ENCODE data around the gene PRSS50. TPM values are rescaled to one million over a fixed set of nuclear protein-coding genes. Genes with fewer than 3 reads are reported as not detected.
A peak's percentile ranks its signal among the peaks of the same experiment; 100 is the strongest.

The PRSS50 gene
- total RNA-seq, 4 donors from 2014 or later, result not detected

- no peak overlapping the region for H3K27ac ChIP-seq
- H3K4me3 ChIP-seq, result no peak overlapping the region
- in situ Hi-C loops (cut with MboI; ENCODE audit: low sequenced_read_pairs in 4 of 4) (no loop called here), intact Hi-C loops (cut with DNase I; ENCODE audit: low total_unique reads) (no loop called here)
- H3K9me3 ChIP-seq, result no peaks in the 10 kb centered on the region
- H3K27me3 ChIP-seq, result no peaks in the 10 kb centered on the region
- peaks cover 0 to 6% of the 10 kb centered on the region in 2 donors for H3K36me3 ChIP-seq
- H3K4me1 ChIP-seq, result peaks cover 0 to 19% of the 10 kb centered on the region in 2 donors
- ATAC-seq (no peak), DNase-seq (peak; percentile 0 to 7)
- no peak for TF ChIP-seq POLR2A (IDR thresholded peaks at IDR 0.05)
- TF ChIP-seq CTCF (IDR thresholded peaks at IDR 0.05 in 4 of 5, conservative IDR thresholded peaks at IDR 0.05 in 1 of 5), result no peak
Observed at GRCh38 chr3:46667657-46668056, 50.0 kb downstream of the PRSS50 start.

GRCh38 chr3:46667061-46667621, 50.5 kb downstream of the PRSS50 start:
- intact Hi-C loops (cut with DNase I; ENCODE audit: low total_unique reads), result no loop called here
- Histone ChIP-seq H3K36me3 (peaks cover 0 to 6% of the 10 kb centered on the region in 2 donors), H3K4me3 (no peak overlapping the region), H3K27ac (no peak overlapping the region), H3K9me3 (no peaks in the 10 kb centered on the region), H3K27me3 (no peaks in the 10 kb centered on the region), H3K4me1 (peaks cover 0 to 22% of the 10 kb centered on the region in 2 donors)
- ATAC-seq (no peak), DNase-seq (peak; percentile 1 to 14)
- in situ Hi-C loops (cut with MboI; ENCODE audit: low sequenced_read_pairs in 4 of 4), result no loop called here
- no peak for TF ChIP-seq CTCF (IDR thresholded peaks at IDR 0.05 in 4 of 5, conservative IDR thresholded peaks at IDR 0.05 in 1 of 5)
- no peak for TF ChIP-seq POLR2A (IDR thresholded peaks at IDR 0.05)

GRCh38 chr3:46666453-46666845, 51.2 kb downstream of the PRSS50 start:
- Histone ChIP-seq H3K27ac (no peak overlapping the region), H3K27me3 (no peaks in the 10 kb centered on the region)
- in situ Hi-C loops (cut with MboI; ENCODE audit: low sequenced_read_pairs in 4 of 4), result no loop called here

GRCh38 chr3:46665763-46666452, 51.8 kb downstream of the PRSS50 start:
- TF ChIP-seq CTCF (IDR thresholded peaks at IDR 0.05 in 4 of 5, conservative IDR thresholded peaks at IDR 0.05 in 1 of 5) (no peak), POLR2A (IDR thresholded peaks at IDR 0.05) (no peak)
- Histone ChIP-seq H3K27ac (no peak overlapping the region), H3K4me3 (no peak overlapping the region), H3K27me3 (no peaks in the 10 kb centered on the region), H3K36me3 (peaks cover 0 to 5% of the 10 kb centered on the region in 2 donors), H3K9me3 (no peaks in the 10 kb centered on the region), H3K4me1 (peaks cover 2 to 23% of the 10 kb centered on the region in 2 donors)
- in situ Hi-C loops (cut with MboI; ENCODE audit: low sequenced_read_pairs in 4 of 4) (no loop called here), intact Hi-C loops (cut with DNase I; ENCODE audit: low total_unique reads) (no loop called here)
- ATAC-seq (no peak), DNase-seq (peak in 1 of 2 donors; percentile 7)

More at GRCh38 chr3:46666453-46666845, 51.2 kb downstream of the PRSS50 start:
- peak; percentile 0 to 6 for DNase-seq
- H3K9me3 ChIP-seq, result no peaks in the 10 kb centered on the region
- TF ChIP-seq POLR2A (IDR thresholded peaks at IDR 0.05), result no peak
- no peak for TF ChIP-seq CTCF (IDR thresholded peaks at IDR 0.05 in 4 of 5, conservative IDR thresholded peaks at IDR 0.05 in 1 of 5)
- H3K4me1 ChIP-seq, result peaks cover 0 to 22% of the 10 kb centered on the region in 2 donors
- H3K4me3 ChIP-seq, result no peak overlapping the region
- ATAC-seq, result no peak
- intact Hi-C loops (cut with DNase I; ENCODE audit: low total_unique reads), result no loop called here
- H3K36me3 ChIP-seq, result peaks cover 0 to 6% of the 10 kb centered on the region in 2 donors

All from gastrocnemius medialis (tissue), 4 donors.